Measurements from ENCODE around the gene ABLIM3. TPM values are rescaled to one million over a fixed set of nuclear protein-coding genes. Genes with fewer than 3 reads are reported as not detected.

The ABLIM3 gene
- total RNA-seq, 1 experiment from 2014 or later, result 12.9 TPM

DNA sequence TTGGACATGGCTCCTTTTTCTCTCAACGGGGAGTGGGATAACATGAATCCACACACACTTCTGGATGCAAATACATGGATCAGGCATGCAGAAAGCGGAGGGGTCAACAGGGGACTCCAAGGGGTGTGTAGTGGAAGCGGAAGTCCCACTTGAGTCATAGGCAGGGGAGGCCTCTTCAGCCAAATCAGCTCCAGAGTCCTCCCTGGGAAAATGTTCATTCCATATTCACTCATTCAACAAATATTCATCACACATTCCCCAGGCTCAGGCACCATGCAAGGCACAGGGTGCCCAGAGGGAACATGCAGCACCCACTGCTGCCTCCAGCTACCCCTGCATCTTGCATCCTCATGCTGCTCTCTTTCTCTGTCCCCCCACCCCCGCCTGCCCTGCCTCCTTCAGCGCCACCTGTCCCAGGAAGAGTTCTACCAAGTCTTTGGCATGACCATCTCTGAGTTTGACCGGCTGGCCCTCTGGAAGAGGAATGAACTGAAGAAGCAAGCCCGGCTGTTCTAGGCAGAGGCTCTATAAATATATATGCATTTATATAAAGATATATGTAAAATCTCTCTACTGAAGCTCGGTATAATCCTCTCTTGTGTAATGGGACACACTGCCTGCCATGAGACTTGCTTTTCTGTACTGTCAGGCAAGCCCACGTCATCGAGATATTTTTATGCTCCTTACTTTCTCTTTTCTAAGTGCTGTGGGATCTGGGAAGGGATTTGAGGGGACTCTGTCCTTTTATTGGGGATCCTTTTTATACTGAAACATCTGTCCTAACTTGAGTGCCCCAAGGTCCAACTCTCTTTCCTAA, 116.8 kb downstream of the ABLIM3 start:
- intact Hi-C loops (cut with micrococcal nuclease; ENCODE audit: unreplicated experiment) (no loop called here), in situ Hi-C loops (cut with HindIII; ENCODE audit: low pct_unique_long_range_greater_than_20kb, low sequenced_read_pairs) (loop anchor here (25.0 kb wide), 1 partner anchor 121 kb away; the partner anchor contains the start of gene ABLIM3)
- no peak overlapping the region for H3K27ac ChIP-seq (ENCODE audit: low read length)
- ChIA-PET POLR2A (interaction anchor here (0.6 kb wide), 1 partner anchor 133 kb away, joined by 11 read pairs; no protein-coding TSS in a partner anchor), CTCF (no interaction called here)
- no peaks in the 10 kb centered on the region for H3K36me3 ChIP-seq (ENCODE audit: control insufficient read depth, insufficient read depth, low read length)
- H3K4me3 ChIP-seq (ENCODE audit: low read depth in 2 of 2, low read length in 2 of 2), result no peak overlapping the region
- no TSS peak for BruUV-seq (replicated peaks)
- ATAC-seq (no peak), DNase-seq (ENCODE audit: low read depth, low spot score) (no peak)
- H3K9me3 ChIP-seq (ENCODE audit: control insufficient read depth, insufficient read depth, low read depth, low read length), result no peaks in the 10 kb centered on the region
- no peaks in the 10 kb centered on the region for H3K4me1 ChIP-seq (ENCODE audit: control insufficient read depth, insufficient read depth, low read length)
- no peaks in the 10 kb centered on the region for H3K27me3 ChIP-seq (ENCODE audit: control insufficient read depth, insufficient read depth, low read length)
- no peak for TF ChIP-seq POLR2AphosphoS5 (IDR thresholded peaks at IDR 0.05; ENCODE audit: low read depth, low read length)
- TF ChIP-seq, protein P1, sequence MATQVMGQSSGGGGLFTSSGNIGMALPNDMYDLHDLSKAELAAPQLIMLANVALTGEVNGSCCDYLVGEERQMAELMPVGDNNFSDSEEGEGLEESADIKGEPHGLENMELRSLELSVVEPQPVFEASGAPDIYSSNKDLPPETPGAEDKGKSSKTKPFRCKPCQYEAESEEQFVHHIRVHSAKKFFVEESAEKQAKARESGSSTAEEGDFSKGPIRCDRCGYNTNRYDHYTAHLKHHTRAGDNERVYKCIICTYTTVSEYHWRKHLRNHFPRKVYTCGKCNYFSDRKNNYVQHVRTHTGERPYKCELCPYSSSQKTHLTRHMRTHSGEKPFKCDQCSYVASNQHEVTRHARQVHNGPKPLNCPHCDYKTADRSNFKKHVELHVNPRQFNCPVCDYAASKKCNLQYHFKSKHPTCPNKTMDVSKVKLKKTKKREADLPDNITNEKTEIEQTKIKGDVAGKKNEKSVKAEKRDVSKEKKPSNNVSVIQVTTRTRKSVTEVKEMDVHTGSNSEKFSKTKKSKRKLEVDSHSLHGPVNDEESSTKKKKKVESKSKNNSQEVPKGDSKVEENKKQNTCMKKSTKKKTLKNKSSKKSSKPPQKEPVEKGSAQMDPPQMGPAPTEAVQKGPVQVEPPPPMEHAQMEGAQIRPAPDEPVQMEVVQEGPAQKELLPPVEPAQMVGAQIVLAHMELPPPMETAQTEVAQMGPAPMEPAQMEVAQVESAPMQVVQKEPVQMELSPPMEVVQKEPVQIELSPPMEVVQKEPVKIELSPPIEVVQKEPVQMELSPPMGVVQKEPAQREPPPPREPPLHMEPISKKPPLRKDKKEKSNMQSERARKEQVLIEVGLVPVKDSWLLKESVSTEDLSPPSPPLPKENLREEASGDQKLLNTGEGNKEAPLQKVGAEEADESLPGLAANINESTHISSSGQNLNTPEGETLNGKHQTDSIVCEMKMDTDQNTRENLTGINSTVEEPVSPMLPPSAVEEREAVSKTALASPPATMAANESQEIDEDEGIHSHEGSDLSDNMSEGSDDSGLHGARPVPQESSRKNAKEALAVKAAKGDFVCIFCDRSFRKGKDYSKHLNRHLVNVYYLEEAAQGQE (IDR thresholded peaks at IDR 0.05; ENCODE audit: insufficient read depth in 1 of 2, low read depth in 2 of 2, low read length in 1 of 2), result no peak
- TF ChIP-seq TCF7L2 (IDR thresholded peaks at IDR 0.05; ENCODE audit: low read depth, low read length), result no peak
- TF ChIP-seq, protein P2, sequence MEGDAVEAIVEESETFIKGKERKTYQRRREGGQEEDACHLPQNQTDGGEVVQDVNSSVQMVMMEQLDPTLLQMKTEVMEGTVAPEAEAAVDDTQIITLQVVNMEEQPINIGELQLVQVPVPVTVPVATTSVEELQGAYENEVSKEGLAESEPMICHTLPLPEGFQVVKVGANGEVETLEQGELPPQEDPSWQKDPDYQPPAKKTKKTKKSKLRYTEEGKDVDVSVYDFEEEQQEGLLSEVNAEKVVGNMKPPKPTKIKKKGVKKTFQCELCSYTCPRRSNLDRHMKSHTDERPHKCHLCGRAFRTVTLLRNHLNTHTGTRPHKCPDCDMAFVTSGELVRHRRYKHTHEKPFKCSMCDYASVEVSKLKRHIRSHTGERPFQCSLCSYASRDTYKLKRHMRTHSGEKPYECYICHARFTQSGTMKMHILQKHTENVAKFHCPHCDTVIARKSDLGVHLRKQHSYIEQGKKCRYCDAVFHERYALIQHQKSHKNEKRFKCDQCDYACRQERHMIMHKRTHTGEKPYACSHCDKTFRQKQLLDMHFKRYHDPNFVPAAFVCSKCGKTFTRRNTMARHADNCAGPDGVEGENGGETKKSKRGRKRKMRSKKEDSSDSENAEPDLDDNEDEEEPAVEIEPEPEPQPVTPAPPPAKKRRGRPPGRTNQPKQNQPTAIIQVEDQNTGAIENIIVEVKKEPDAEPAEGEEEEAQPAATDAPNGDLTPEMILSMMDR (IDR thresholded peaks at IDR 0.05), result no peak
- TF ChIP-seq SIN3A (IDR thresholded peaks at IDR 0.05; ENCODE audit: borderline replicate concordance, insufficient read depth, low read depth, low read length), result no peak

DNA sequence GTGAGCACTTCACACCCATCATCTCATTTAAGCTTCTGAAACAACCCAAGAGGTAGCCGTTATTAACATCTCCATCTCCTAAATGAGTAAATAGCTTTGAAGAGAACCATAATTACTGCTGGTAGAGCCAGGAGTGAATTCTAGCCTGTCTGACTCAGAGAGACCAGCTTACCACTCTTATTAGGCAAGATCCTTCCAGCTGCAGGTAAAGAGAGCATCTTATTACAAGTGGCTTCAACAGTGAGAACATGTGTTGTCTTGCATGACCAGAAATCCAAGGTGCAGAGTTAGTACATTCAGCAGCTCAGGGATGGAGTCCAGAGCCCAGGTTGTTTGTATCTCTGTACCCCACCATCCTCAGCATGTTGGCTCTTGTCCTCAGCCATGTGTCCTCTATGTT, 119.5 kb downstream of the ABLIM3 start:
- H3K4me1 ChIP-seq (ENCODE audit: control insufficient read depth, insufficient read depth, low read length), result no peaks in the 10 kb centered on the region
- ChIA-PET POLR2A (no interaction called here), CTCF (no interaction called here)
- intact Hi-C loops (cut with micrococcal nuclease; ENCODE audit: unreplicated experiment), result loop anchor here (10.0 kb wide), 1 partner anchor 206 kb away; no protein-coding TSS in a partner anchor
- ATAC-seq (no peak), DNase-seq (ENCODE audit: low read depth, low spot score) (no peak)
- no peak overlapping the region for H3K4me3 ChIP-seq (ENCODE audit: low read depth in 2 of 2, low read length in 2 of 2)
- BruUV-seq (replicated peaks), result no TSS peak
- TF ChIP-seq SIN3A (IDR thresholded peaks at IDR 0.05; ENCODE audit: borderline replicate concordance, insufficient read depth, low read depth, low read length) (no peak), TCF7L2 (IDR thresholded peaks at IDR 0.05; ENCODE audit: low read depth, low read length) (no peak), POLR2AphosphoS5 (IDR thresholded peaks at IDR 0.05; ENCODE audit: low read depth, low read length) (no peak)
- TF ChIP-seq, protein P1 (IDR thresholded peaks at IDR 0.05; ENCODE audit: insufficient read depth in 1 of 2, low read depth in 2 of 2, low read length in 1 of 2), result no peak
- no peak overlapping the region for H3K27ac ChIP-seq (ENCODE audit: low read length)
- H3K36me3 ChIP-seq (ENCODE audit: control insufficient read depth, insufficient read depth, low read length), result no peaks in the 10 kb centered on the region
- in situ Hi-C loops (cut with HindIII; ENCODE audit: low pct_unique_long_range_greater_than_20kb, low sequenced_read_pairs), result loop anchor here (25.0 kb wide), 1 partner anchor 123 kb away; the partner anchor contains the start of gene ABLIM3
- H3K27me3 ChIP-seq (ENCODE audit: control insufficient read depth, insufficient read depth, low read length), result no peaks in the 10 kb centered on the region
- no peaks in the 10 kb centered on the region for H3K9me3 ChIP-seq (ENCODE audit: control insufficient read depth, insufficient read depth, low read depth, low read length)

Measured in Panc1 (cell line).